OCI-LY7 (cell line): ENCODE results near the gene SLC5A9. TPM values are rescaled to one million over a fixed set of nuclear protein-coding genes. Genes with fewer than 3 reads are reported as not detected.
"Not testable (repeated sequence)": the region's sequence is repeated elsewhere in the genome, so short reads cannot be mapped to it uniquely, and the experiment has no call there.

Source experiments
- BruUV-seq: library from RNA; stranded (reverse); fragments of 400-500 nt; replicated peaks from 2 replicates; lab custom pipeline; 2021; lab: Mats Ljungman, UMichigan
- CTCF ChIA-PET: fragments of 300-600 bp; sonication (Branson Sonifier 250); formaldehyde crosslinking; loops from one replicate; lab custom pipeline; 2022; ENCODE audit warnings: antibody characterized with exemption; ENCODE audit not compliant: unreplicated experiment; lab: Charles Lee
- POLR2A ChIA-PET: fragments of 300-600 bp; sonication (Branson Sonifier 250); formaldehyde crosslinking; loops from one replicate; lab custom pipeline; 2022; ENCODE audit warnings: antibody characterized with exemption; lab: Charles Lee
- DNase-seq: peaks from one replicate; pipeline ENCODE4 v3.0.0-alpha.2; 2015; ENCODE audit warnings: low spot score
- H2AFZ ChIP-seq: fragments of 200-600 bp; sonication (generic), shearing (Covaris generic); 2 replicates; pipeline ENCODE4 v1.6.1; 2014; ENCODE audit warnings: mild to moderate bottlenecking, antibody characterized with exemption, low read length, moderate library complexity
- H3K27ac ChIP-seq: fragments of 200-600 bp; sonication (generic); 2 replicates; pipeline ENCODE4 v1.5.1; 2014; ENCODE audit warnings: mixed run types, low read depth, mild to moderate bottlenecking, moderate library complexity, low read length, inconsistent platforms; ENCODE audit not compliant: poor library complexity, severe bottlenecking
- H3K36me3 ChIP-seq: fragments of 200-600 bp; sonication (generic); 2 replicates; pipeline ENCODE4 v1.6.1; 2014; ENCODE audit warnings: mild to moderate bottlenecking, antibody characterized with exemption, low read length, moderate library complexity, mixed read lengths; ENCODE audit not compliant: insufficient read depth
- H3K4me1 ChIP-seq: fragments of 200-600 bp; sonication (generic); 2 replicates; pipeline ENCODE4 v1.5.1; 2014; ENCODE audit warnings: mild to moderate bottlenecking, low read length; ENCODE audit not compliant: insufficient read depth, poor library complexity, severe bottlenecking
- H3K4me2 ChIP-seq: fragments of 200-600 bp; sonication (generic); 2 replicates; pipeline ENCODE4 v1.6.1; 2014; ENCODE audit warnings: mild to moderate bottlenecking, low read length
- H3K4me3 ChIP-seq: fragments of 200-600 bp; sonication (generic); 2 replicates; pipeline ENCODE4 v1.5.1; 2014; ENCODE audit warnings: mild to moderate bottlenecking, low read depth, low read length; ENCODE audit not compliant: poor library complexity, severe bottlenecking
- H3K79me2 ChIP-seq: fragments of 200-600 bp; sonication (generic); 2 replicates; pipeline ENCODE4 v1.6.1; 2016; ENCODE audit warnings: low read depth, mild to moderate bottlenecking, low read length, moderate library complexity, mixed read lengths; ENCODE audit not compliant: insufficient read depth
- H3K9me2 ChIP-seq: fragments of 200-600 bp; sonication (generic); 2 replicates; pipeline ENCODE4 v1.6.1; 2016; ENCODE audit warnings: mild to moderate bottlenecking, low read length, mixed read lengths; ENCODE audit not compliant: insufficient read depth
- H3K9me3 ChIP-seq: fragments of 200-600 bp; sonication (generic); 2 replicates; pipeline ENCODE4 v1.6.1; 2014; ENCODE audit warnings: mild to moderate bottlenecking, mixed run types, low read length, mixed read lengths
- H4K20me1 ChIP-seq: fragments of 200-600 bp; sonication (generic); 2 replicates; pipeline ENCODE4 v1.6.1; 2014; ENCODE audit warnings: mild to moderate bottlenecking, antibody characterized with exemption, low read length, moderate library complexity, mixed read lengths; ENCODE audit not compliant: insufficient read depth
- CTCF ChIP-seq: fragments of 200-600 bp; sonication (generic); conservative IDR thresholded peaks from 2 replicates; pipeline ENCODE4 v1.5.1; 2014; ENCODE audit warnings: mild to moderate bottlenecking, antibody characterized with exemption, low read length, moderate library complexity, mixed read lengths
- EZH2phosphoT487 ChIP-seq: fragments of 200-600 bp; sonication (generic); IDR thresholded peaks from 2 replicates; pipeline ENCODE4 v1.6.1; 2018; ENCODE audit warnings: low read depth, borderline replicate concordance, mild to moderate bottlenecking, mixed run types, antibody characterized with exemption, low read length, moderate library complexity, mixed read lengths
- intact Hi-C: fragments of 100-400 bp; cut with micrococcal nuclease; formaldehyde crosslinking; loops from one replicate; pipeline ENCODE4 v1.10.0; 2022; ENCODE audit not compliant: unreplicated experiment
- total RNA-seq, 2 experiments: library from RNA; depleted of rRNA in 1 of 2; stranded (reverse); fragments of >200 nt in 1 of 2; shearing (Covaris generic) in 1 of 2; gene quantifications; 2 replicates each; pipeline ENCODE4 v1.2.3, GENCODE V29; 2014 to 2022

SLC5A9 gene
- total RNA-seq, 2 experiments from 2014 or later = not detected

GRCh38 chr1:48263041-48263440, 40.5 kb downstream of the SLC5A9 start:
- Histone ChIP-seq H3K79me2 (no peaks in the 10 kb centered on the region), H2AFZ (no peak overlapping the region), H3K9me3 (no peaks in the 10 kb centered on the region), H3K27ac (no peak overlapping the region), H4K20me1 (no peaks in the 10 kb centered on the region), H3K4me1 (no peaks in the 10 kb centered on the region), H3K4me2 (no peak overlapping the region), H3K4me3 (no peak overlapping the region), H3K9me2 (no peaks in the 10 kb centered on the region), H3K36me3 (no peaks in the 10 kb centered on the region)
- DNase-seq = no peak
- intact Hi-C loops = no loop called here
- CTCF ChIA-PET = interaction anchor here (1.0 kb wide), 1 partner anchor 169 kb away, joined by 4 read pairs; no protein-coding TSS in a partner anchor
- TF ChIP-seq EZH2phosphoT487 (no peak), CTCF (no peak)
- POLR2A ChIA-PET = interaction anchor here (0.7 kb wide), 1 partner anchor 13 kb away, joined by 4 read pairs; no protein-coding TSS in a partner anchor
- BruUV-seq = no TSS peak

GRCh38 chr1:48266576-48266975, 44.1 kb downstream of the SLC5A9 start:
- Histone ChIP-seq H3K36me3 (no peaks in the 10 kb centered on the region), H3K4me3 (no peak overlapping the region), H3K9me2 (no peaks in the 10 kb centered on the region), H3K27ac (no peak overlapping the region), H4K20me1 (no peaks in the 10 kb centered on the region), H3K9me3 (no peaks in the 10 kb centered on the region), H3K4me1 (no peaks in the 10 kb centered on the region), H2AFZ (no peak overlapping the region), H3K79me2 (no peaks in the 10 kb centered on the region), H3K4me2 (no peak overlapping the region)
- ChIA-PET CTCF (no interaction called here), POLR2A (no interaction called here)
- intact Hi-C loops = no loop called here
- TF ChIP-seq CTCF = no peak
- no peak for TF ChIP-seq EZH2phosphoT487
- no TSS peak for BruUV-seq
- DNase-seq = no peak

- DNase-seq, H3K9me2 ChIP-seq, H3K4me1 ChIP-seq, H2AFZ ChIP-seq, H3K79me2 ChIP-seq, H3K4me2 ChIP-seq, BruUV-seq, H4K20me1 ChIP-seq, intact Hi-C loops, H3K36me3 ChIP-seq, H3K9me3 ChIP-seq, H3K27ac ChIP-seq, H3K4me3 ChIP-seq, CTCF ChIA-PET: not testable (repeated sequence)
- POLR2A ChIA-PET = interaction anchor here (0.6 kb wide), 1 partner anchor 1348 kb away, joined by 3 read pairs; no protein-coding TSS in a partner anchor
Measured at GRCh38 chr1:48277437-48277836, 54.9 kb downstream of the SLC5A9 start.

- H2AFZ ChIP-seq, H3K4me2 ChIP-seq, intact Hi-C loops, H3K36me3 ChIP-seq, POLR2A ChIA-PET, H4K20me1 ChIP-seq, H3K4me1 ChIP-seq, CTCF ChIA-PET, H3K9me2 ChIP-seq, DNase-seq, H3K79me2 ChIP-seq, BruUV-seq, H3K4me3 ChIP-seq, H3K9me3 ChIP-seq, H3K27ac ChIP-seq: not testable (repeated sequence)
Measured at GRCh38 chr1:48282329-48282728, 59.8 kb downstream of the SLC5A9 start.
